GM18951 (cell line): Measurements from ENCODE around the gene HIC1.

Source experiments
- POLR2A ChIP-seq: IDR thresholded peaks from 4 replicates; pipeline ENCODE4 v1.6.1; 2011; ENCODE audit warnings: mild to moderate bottlenecking; ENCODE audit not compliant: insufficient read length, insufficient read depth; ENCODE audit errors: extremely low read depth
- in situ Hi-C: fragments of 300-500 bp; cut with MboI; formaldehyde crosslinking; loops from one replicate; pipeline ENCODE4 v1.12.0; 2022; ENCODE audit warnings: low sequenced_read_pairs, mixed read lengths, inconsistent platforms; ENCODE audit not compliant: unreplicated experiment

HIC1 gene

DNA sequence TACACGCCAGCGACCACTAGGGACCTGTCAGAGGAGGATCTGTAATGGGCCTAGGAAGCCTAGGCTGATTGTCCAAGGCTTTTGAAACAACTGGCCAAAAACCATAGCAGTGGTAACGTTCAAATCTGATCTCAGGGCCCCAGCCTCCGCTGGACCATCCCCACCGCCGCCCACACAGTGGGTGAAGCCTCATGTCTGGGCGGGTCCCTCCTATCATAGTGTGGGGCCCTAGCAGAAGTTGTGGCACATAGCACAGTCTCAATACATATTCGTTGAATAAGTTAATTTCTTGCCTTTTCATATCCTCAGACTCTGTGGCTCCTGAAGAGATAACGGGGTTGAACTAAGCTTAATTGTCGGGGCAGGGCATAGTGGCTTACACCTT is 24.1 kb upstream of the HIC1 start:
- in situ Hi-C loops = loop anchor here (25.0 kb wide), 1 partner anchor 318 kb away; the partner anchor contains the start of genes TLCD2 and WDR81
- TF ChIP-seq POLR2A = no peak

DNA sequence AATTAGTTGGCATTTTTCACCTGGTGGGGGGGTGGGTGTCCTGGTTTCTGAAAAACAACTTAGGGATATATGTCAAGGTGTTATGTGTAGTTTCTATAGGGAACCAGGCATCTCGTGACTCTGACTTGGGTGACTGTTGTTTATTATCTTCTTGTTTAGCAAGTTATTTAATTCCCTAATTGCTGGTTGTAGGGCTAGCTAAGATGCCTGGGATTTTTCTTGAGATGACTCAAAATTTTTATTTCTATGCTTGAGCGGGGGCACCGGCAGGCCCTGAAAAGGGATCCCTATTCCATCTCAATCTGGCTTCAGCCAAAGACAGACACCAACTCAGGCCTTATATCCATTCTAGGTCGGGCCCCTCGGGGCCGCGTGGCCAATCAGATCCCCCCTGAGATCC is 21.8 kb upstream of the HIC1 start:
- in situ Hi-C loops = loop anchor here (25.0 kb wide), 1 partner anchor 321 kb away; the partner anchor contains the start of genes TLCD2 and WDR81
- TF ChIP-seq POLR2A = no peak

DNA sequence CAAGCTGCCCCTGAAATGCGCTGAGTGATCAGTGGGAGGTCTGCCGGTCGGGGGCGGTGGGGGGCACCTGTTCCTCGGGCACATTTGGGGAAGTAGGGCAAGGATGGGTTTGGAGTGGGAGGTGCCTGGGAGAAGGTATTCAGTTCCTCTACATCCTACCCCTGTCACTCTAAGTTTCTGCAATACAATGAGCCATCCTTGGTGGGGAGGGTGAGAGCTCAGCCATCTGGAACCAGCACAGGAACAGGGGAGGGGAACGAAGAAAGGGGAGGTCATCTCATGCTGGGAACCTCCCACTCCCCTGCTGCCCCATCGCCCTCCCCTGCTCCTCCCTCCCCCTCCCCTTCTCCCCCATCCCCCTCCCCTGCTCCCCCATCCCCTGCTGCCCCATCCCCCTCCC is 20.7 kb upstream of the HIC1 start:
- no peak for TF ChIP-seq POLR2A
- in situ Hi-C loops = loop anchor here (25.0 kb wide), 1 partner anchor 322 kb away; the partner anchor contains the start of genes TLCD2 and WDR81

DNA sequence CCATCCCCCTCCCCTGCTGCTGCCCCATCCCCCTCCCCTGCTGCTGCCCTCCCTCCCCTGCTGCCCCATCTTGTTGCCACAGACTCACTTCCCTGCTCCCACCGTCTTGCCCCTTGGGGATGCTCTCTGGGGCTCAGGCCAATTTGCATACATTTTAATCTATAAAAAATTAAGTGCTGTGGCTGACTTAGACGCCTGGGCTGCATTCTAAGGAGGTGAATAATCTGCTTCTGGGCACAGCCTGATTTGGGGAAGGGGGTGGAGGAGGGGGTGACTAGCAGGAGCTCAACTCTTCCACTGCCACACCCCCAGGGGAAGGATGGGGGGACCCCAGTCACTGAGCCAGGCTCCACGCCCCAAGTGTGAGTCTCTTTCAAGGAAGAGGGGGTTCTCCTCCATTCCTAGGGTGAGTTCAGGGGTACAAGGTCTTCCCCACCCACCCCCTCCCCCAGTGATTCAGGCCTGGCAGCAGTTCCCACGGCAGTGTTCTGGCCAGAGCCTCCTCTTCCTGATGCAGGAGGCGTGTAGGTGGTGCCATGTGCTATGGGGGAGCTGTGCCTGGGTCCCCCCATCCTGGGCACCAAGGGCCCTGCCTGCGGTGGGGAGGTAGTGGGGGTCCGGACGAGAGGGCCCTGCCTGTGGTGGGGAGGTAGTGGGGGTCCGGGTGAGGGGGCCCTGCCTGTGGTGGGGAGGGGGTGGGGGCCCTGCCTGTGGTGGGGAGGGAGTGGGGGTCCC is 19.9 kb upstream of the HIC1 start:
- TF ChIP-seq POLR2A = no peak

DNA sequence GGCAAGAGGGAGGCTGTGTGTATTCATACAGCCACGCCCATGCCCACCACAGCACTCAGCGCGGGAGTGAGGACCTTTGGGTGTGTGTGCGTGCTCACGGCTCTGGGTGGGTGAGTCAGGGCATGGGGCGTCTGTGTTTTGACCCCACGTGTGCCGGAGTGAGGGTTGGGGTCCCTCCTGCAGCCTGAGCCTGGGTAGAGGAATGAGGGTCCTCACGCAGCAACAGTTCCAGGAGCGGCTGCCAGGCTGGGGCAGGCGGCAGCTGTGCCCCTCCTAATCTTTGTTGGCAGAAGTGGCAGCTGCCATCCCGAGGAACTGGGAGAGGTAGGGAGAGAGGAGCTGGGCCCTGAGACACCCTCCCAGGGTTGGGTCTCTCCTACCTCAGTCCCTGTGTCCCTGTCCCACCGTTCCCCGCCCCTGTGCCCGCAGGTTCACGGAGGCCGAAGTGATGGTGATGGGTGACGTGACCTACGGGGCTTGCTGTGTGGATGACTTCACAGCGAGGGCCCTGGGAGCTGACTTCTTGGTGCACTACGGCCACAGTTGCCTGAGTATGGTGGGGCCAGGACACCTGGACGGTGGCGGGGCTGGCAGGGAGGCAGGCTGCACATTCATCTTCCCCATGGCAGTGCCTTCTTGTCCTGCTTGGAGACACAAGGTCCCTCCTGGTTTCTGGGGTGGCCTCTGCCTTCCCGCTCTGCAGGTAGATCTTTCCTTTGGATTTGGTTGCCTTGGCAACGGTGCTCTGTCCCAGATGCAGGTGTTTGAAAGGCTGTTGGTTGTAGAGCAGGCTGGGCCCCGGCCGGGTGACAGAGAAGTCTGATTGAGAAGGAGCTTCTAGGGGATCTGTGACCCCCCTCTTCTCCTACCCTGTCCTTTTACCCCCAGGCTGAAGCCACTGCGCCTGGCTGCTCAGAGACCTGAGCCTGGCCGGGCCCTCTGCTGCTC is 19.1 kb upstream of the HIC1 start:
- TF ChIP-seq POLR2A = no peak
- in situ Hi-C loops = loop anchor here (25.0 kb wide), 1 partner anchor 324 kb away; the partner anchor contains the start of genes TLCD2 and WDR81

More for the DNA sequence above, 19.9 kb upstream of the HIC1 start:
- in situ Hi-C loops = loop anchor here (25.0 kb wide), 1 partner anchor 323 kb away; the partner anchor contains the start of genes TLCD2 and WDR81

DNA sequence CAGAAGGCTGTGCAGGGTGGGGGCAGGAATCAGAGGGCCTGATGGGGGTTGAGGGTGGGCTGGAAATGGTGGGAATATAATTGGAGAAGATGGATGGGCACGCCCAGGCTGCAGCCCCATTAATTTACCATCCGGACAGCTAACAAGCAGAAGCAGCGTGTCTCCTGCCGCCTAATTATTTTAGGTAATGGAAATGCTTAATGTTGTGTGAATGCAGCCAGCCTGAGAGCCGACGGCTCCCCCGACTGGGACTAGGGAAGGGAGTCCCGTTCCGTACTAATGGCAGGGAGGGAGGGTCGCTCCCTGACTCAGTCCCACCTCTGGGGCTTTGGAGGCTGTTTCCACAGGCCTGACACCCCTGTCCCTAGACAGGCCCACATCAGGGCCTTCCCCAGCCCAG is 17.7 kb upstream of the HIC1 start:
- TF ChIP-seq POLR2A = no peak
- in situ Hi-C loops = loop anchor here (25.0 kb wide), 1 partner anchor 325 kb away; the partner anchor contains the start of genes TLCD2 and WDR81

DNA sequence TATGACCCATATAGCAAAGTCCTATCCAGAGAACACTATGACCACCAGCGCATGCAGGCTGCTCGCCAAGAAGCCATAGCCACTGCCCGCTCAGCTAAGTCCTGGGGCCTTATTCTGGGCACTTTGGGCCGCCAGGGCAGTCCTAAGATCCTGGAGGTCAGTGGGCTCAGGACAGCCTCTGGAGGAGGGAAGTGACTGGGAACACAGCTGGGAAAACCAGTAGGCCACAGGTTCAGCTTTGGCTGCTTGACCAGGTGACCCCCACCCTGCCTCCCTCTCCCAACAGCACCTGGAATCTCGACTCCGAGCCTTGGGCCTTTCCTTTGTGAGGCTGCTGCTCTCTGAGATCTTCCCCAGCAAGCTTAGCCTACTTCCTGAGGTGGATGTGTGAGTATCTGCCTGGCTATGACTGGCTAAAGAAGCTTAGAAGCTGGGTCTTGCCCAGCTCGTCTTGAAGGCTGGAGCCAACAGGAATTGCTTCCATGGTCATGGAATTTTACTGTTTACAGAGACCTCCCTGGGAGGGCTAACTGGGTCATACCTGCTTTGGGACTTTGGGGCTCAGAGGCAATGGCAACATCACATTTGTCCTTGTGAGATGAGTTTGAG is 14.6 kb upstream of the HIC1 start:
- no peak for TF ChIP-seq POLR2A

DNA sequence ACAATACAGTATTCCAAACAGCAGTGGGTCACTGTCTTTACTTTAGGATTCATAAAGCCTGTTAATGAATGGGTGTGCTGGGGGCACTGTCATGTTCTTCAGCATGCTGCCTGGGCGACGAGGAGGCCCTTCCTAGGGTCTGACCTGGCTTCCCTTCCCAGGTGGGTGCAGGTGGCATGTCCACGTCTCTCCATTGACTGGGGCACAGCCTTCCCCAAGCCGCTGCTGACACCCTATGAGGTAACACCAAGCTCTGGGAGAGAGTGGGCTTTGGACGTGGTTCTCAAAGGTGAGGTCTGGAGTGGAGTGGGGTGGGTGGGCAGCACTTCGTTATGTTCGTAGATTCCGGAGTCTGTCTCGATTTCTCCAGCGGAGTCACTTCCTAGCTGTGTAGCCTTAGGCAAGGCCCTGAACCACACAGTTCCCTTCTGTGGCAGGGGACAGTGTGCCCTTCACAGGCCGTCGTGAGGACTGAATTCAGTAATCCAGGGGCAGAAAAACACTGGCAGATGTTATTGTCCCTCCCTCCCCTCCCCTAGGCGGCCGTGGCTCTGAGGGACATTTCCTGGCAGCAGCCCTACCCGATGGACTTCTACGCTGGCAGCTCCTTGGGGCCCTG is 13.9 kb upstream of the HIC1 start:
- in situ Hi-C loops = loop anchor here (25.0 kb wide), 1 partner anchor 329 kb away; the partner anchor contains the start of genes TLCD2 and WDR81
- TF ChIP-seq POLR2A = no peak

More for the DNA sequence above, 14.6 kb upstream of the HIC1 start:
- in situ Hi-C loops = loop anchor here (25.0 kb wide), 1 partner anchor 328 kb away; the partner anchor contains the start of genes TLCD2 and WDR81

DNA sequence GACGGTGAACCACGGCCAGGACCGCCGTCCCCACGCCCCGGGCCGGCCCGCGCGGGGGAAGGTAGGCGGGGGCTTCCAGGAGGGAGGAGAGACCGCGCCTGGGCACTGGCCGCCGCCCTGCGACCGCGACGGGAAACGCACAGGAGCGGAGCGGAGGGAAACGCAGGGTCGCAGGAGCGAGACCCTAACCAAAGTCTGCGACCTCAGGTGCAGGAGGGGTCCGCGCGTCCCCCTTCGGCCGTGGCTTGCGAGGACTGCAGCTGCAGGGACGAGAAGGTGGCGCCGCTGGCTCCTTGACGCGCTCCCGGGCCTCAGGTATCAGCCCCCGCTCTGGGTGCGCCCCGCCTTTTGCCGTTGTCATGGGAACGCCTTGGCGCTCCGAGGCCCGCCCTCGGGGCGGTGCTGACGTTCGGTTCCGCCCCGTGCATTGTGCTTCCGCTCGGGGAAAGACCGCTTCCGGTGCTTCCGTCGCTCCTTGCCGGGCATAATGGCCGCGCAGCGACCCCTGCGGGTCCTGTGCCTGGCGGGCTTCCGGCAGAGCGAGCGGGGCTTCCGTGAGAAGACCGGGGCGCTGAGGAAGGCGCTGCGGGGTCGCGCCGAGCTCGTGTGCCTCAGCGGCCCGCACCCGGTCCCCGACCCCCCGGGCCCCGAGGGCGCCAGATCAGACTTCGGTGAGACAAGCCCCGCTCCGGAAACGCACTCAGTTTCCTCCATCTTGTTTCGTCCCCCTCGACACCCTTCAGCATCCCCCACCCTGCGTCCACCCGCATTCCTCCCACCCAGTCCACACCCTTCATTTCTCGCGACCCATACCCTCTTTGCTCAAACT is 13.1 kb upstream of the HIC1 start, which contains the start of gene OVCA2:
OVCA2 (plus strand) TSS at position 462 of the 829 bp plus-strand sequence; CDS start at position 488, 26 bp downstream.
- peak; percentile 84 for TF ChIP-seq POLR2A
- in situ Hi-C loops = loop anchor here (25.0 kb wide), 1 partner anchor 329 kb away; the partner anchor contains the start of genes TLCD2 and WDR81

DNA sequence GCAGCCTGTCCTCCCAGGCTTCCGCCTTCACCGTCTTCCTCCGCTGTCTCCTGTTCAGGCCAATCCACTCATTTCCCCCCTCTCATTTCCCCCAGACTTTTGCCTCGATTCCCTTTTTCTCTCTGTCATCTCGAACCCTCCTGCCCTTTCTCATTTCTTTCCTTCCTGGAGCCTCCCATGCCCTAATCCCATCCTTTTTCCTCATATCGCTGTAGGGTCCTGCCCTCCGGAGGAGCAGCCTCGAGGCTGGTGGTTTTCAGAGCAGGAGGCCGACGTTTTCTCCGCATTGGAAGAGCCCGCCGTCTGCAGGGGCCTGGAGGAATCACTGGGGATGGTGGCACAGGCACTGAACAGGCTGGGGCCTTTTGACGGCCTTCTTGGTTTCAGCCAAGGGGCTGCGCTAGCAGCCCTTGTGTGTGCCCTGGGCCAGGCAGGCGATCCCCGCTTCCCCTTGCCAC is 12.5 kb upstream of the HIC1 start:
- no peak for TF ChIP-seq POLR2A
- in situ Hi-C loops = loop anchor here (25.0 kb wide), 1 partner anchor 330 kb away; the partner anchor contains the start of genes TLCD2 and WDR81

DNA sequence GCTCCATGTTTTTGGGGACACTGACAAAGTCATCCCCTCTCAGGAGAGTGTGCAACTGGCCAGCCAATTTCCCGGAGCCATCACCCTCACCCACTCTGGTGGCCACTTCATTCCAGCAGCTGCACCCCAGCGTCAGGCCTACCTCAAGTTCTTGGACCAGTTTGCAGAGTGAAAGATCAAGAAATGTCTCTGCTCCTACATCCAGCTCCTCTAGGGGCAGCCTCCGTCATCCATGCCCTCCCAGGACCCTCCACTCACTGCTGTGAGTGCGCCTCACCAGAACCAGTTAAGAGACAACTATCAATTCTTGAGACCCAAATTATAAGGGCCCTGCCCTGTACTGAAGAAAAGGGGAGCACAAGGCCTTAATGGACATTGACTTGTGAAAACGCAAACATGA is 12.0 kb upstream of the HIC1 start:
- TF ChIP-seq POLR2A = no peak
- in situ Hi-C loops = loop anchor here (25.0 kb wide), 1 partner anchor 331 kb away; the partner anchor contains the start of genes TLCD2 and WDR81
